ENCODE data around the gene UVRAG. TPM values are rescaled to one million over a fixed set of nuclear protein-coding genes. Genes with fewer than 3 reads are reported as not detected.

The UVRAG gene
- total and polyA plus RNA-seq, 4 donors: 4.4 to 15.1 (median 10.0) TPM

DNA sequence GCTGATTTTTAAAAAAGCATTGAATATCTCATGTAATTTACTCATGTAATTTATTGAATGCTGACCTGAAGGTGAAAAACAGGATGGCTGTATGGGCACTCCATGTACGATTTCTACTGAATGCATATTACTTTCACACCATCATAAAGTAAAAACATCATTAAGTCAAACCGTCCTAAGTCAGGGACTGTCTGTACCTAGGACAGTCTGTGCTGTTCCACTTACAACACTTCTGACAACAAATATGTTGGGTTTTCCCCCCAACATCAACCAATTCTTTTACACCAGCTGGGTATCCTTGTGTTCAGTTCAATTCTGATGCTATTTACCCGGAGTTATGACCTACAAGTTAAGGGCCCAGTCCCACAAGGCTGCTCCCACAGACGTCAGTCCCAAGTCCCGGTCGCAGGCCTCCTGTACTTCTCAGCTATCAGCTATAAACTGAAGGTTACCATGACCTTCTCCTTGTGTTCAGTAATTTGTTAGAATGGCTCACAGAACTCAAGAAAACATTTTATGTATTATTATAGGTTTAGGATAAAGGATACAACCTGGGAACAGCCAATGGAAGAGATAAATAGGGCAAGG is 17.0 kb downstream of the UVRAG start:
- no peak for DNase-seq (ENCODE audit: low spot score)
- H3K4me1 ChIP-seq (ENCODE audit: control insufficient read depth in 4 of 4, insufficient read depth in 4 of 4, low read length in 3 of 4): peaks cover 2 to 5% (median 4%) of the 10 kb centered on the region in 4 donors

DNA sequence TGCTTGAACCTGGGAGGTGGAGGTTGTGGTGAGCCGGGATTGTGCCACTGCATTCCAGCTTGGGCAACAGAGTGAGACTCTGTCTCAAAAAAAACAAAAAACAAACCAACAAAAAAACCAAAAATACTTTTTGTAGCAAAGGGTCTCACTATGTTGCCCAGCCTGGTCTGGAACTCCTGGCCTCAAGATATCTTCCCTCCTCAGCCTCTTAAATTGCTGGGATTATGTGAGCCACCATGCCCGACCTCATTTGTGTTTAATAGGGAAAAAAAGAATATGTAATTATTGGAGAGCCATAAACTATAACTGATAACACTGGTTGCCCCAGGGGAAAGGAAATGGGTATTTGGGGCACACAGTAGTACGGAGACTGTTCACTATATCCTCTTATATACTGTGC is 19.7 kb downstream of the UVRAG start:
- Histone ChIP-seq H3K9ac (ENCODE audit: low read depth in 1 of 2, low read length in 2 of 2) (no peak overlapping the region), H3K9me3 (ENCODE audit: control insufficient read depth in 4 of 4, low read length in 3 of 4) (no peaks in the 10 kb centered on the region), H3K36me3 (ENCODE audit: control insufficient read depth in 4 of 4, insufficient read depth in 3 of 4, low read depth in 1 of 4, low read length in 3 of 4) (peaks cover 0 to 2% (median 0%) of the 10 kb centered on the region in 4 donors), H3K27ac (ENCODE audit: low read depth in 1 of 2, low read length in 2 of 2) (no peak overlapping the region), H3K27me3 (ENCODE audit: control insufficient read depth in 4 of 4, insufficient read depth in 4 of 4, low read length in 3 of 4) (no peaks in the 10 kb centered on the region), H3K4me3 (ENCODE audit: low read depth in 1 of 3, low read length in 3 of 3) (no peak overlapping the region), H3K4me1 (ENCODE audit: control insufficient read depth in 4 of 4, insufficient read depth in 4 of 4, low read length in 3 of 4) (peaks cover 0 to 5% (median 4%) of the 10 kb centered on the region in 4 donors)
- 95% methylated on average over 3 of the region's 3 CpGs for WGBS
- no peak for TF ChIP-seq HNF4G (IDR thresholded peaks at IDR 0.05)
- TF ChIP-seq FOXA2 (IDR thresholded peaks at IDR 0.05): no peak
- TF ChIP-seq TAF1 (conservative IDR thresholded peaks at IDR 0.05): no peak
- no peak for TF ChIP-seq RAD21 (IDR thresholded peaks at IDR 0.05)
- no peak for TF ChIP-seq HNF4A (conservative IDR thresholded peaks at IDR 0.05)
- TF ChIP-seq JUND (IDR thresholded peaks at IDR 0.05): no peak
- TF ChIP-seq, protein P1, sequence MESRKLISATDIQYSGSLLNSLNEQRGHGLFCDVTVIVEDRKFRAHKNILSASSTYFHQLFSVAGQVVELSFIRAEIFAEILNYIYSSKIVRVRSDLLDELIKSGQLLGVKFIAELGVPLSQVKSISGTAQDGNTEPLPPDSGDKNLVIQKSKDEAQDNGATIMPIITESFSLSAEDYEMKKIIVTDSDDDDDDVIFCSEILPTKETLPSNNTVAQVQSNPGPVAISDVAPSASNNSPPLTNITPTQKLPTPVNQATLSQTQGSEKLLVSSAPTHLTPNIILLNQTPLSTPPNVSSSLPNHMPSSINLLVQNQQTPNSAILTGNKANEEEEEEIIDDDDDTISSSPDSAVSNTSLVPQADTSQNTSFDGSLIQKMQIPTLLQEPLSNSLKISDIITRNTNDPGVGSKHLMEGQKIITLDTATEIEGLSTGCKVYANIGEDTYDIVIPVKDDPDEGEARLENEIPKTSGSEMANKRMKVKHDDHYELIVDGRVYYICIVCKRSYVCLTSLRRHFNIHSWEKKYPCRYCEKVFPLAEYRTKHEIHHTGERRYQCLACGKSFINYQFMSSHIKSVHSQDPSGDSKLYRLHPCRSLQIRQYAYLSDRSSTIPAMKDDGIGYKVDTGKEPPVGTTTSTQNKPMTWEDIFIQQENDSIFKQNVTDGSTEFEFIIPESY (IDR thresholded peaks at IDR 0.05): no peak
- DNase-seq (ENCODE audit: low spot score): no peak

More for the DNA sequence above, 17.0 kb downstream of the UVRAG start:
- Histone ChIP-seq H3K4me3 (ENCODE audit: low read depth in 1 of 3, low read length in 3 of 3) (no peak overlapping the region), H3K27me3 (ENCODE audit: control insufficient read depth in 4 of 4, insufficient read depth in 4 of 4, low read length in 3 of 4) (no peaks in the 10 kb centered on the region), H3K36me3 (ENCODE audit: control insufficient read depth in 4 of 4, insufficient read depth in 3 of 4, low read depth in 1 of 4, low read length in 3 of 4) (peaks cover 0 to 2% (median 0%) of the 10 kb centered on the region in 4 donors), H3K9ac (ENCODE audit: low read depth in 1 of 2, low read length in 2 of 2) (no peak overlapping the region), H3K9me3 (ENCODE audit: control insufficient read depth in 4 of 4, low read length in 3 of 4) (no peaks in the 10 kb centered on the region), H3K27ac (ENCODE audit: low read depth in 1 of 2, low read length in 2 of 2) (no peak overlapping the region)
- 94% methylated on average over 6 of the region's 6 CpGs for WGBS
- TF ChIP-seq HNF4G (IDR thresholded peaks at IDR 0.05) (no peak), GABPA (IDR thresholded peaks at IDR 0.05 in 1 of 2, conservative IDR thresholded peaks at IDR 0.05 in 1 of 2) (no peak), JUND (IDR thresholded peaks at IDR 0.05) (no peak), TAF1 (conservative IDR thresholded peaks at IDR 0.05) (no peak), FOXA1 (IDR thresholded peaks at IDR 0.05) (no peak), HNF4A (conservative IDR thresholded peaks at IDR 0.05) (no peak), NR2F2 (IDR thresholded peaks at IDR 0.05) (no peak), RAD21 (IDR thresholded peaks at IDR 0.05) (no peak)
- TF ChIP-seq, protein P2, sequence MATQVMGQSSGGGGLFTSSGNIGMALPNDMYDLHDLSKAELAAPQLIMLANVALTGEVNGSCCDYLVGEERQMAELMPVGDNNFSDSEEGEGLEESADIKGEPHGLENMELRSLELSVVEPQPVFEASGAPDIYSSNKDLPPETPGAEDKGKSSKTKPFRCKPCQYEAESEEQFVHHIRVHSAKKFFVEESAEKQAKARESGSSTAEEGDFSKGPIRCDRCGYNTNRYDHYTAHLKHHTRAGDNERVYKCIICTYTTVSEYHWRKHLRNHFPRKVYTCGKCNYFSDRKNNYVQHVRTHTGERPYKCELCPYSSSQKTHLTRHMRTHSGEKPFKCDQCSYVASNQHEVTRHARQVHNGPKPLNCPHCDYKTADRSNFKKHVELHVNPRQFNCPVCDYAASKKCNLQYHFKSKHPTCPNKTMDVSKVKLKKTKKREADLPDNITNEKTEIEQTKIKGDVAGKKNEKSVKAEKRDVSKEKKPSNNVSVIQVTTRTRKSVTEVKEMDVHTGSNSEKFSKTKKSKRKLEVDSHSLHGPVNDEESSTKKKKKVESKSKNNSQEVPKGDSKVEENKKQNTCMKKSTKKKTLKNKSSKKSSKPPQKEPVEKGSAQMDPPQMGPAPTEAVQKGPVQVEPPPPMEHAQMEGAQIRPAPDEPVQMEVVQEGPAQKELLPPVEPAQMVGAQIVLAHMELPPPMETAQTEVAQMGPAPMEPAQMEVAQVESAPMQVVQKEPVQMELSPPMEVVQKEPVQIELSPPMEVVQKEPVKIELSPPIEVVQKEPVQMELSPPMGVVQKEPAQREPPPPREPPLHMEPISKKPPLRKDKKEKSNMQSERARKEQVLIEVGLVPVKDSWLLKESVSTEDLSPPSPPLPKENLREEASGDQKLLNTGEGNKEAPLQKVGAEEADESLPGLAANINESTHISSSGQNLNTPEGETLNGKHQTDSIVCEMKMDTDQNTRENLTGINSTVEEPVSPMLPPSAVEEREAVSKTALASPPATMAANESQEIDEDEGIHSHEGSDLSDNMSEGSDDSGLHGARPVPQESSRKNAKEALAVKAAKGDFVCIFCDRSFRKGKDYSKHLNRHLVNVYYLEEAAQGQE (IDR thresholded peaks at IDR 0.05): no peak
- TF ChIP-seq, protein P3, sequence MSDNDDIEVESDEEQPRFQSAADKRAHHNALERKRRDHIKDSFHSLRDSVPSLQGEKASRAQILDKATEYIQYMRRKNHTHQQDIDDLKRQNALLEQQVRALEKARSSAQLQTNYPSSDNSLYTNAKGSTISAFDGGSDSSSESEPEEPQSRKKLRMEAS (IDR thresholded peaks at IDR 0.05): no peak
